CD4-positive, alpha-beta T cell (primary cell): Measurements from ENCODE around the gene TMPRSS3. TPM values are rescaled to one million over a fixed set of nuclear protein-coding genes. Genes with fewer than 3 reads are reported as not detected.

ENCODE experiments used
- ATAC-seq: fragments of 200-7000 bp; cut with Tn5 transposase; one replicate; pipeline ENCODE4 v1.10.0; 2022; ENCODE audit warnings: mild to moderate bottlenecking; ENCODE audit not compliant: poor library complexity
- CTCF ChIA-PET: fragments of 350-600 bp; sonication (Branson Sonifier 250); formaldehyde crosslinking; loops from one replicate; lab custom pipeline; 2021; ENCODE audit warnings: antibody characterized with exemption, inconsistent platforms; lab: Charles Lee
- POLR2A ChIA-PET: fragments of 350-600 bp; sonication (Branson Sonifier 250); formaldehyde crosslinking; loops from one replicate; lab custom pipeline; 2021; ENCODE audit warnings: antibody characterized with exemption, inconsistent platforms; lab: Charles Lee
- DNase-seq, 14 experiments: peaks; one replicate each; pipeline ENCODE4 v3.0.0-alpha.2; 2013 to 2020; ENCODE audit warnings: mixed read lengths in 2 of 14
- H3K27ac ChIP-seq, 2 donors: one replicate each; pipeline versions ENCODE4 v1.5.1 to v1.7.0; 2013; ENCODE audit warnings: low read length in 2 of 2, low read depth in 1 of 2, mild to moderate bottlenecking in 1 of 2
- H3K27me3 ChIP-seq, 2 experiments: 1 replicate in 1 of 2; 2 replicates in 1 of 2; pipeline versions ENCODE4 v1.6.1 to v1.7.0; 2013; ENCODE audit warnings: low read length in 2 of 2, control low read depth in 1 of 2, mild to moderate bottlenecking in 1 of 2, moderate library complexity in 1 of 2; ENCODE audit not compliant: insufficient read depth in 2 of 2, control insufficient read depth in 1 of 2
- H3K36me3 ChIP-seq: one replicate; pipeline ENCODE4 v1.6.1; 2013; ENCODE audit warnings: low read length, control low read depth; ENCODE audit not compliant: insufficient read depth
- H3K4me1 ChIP-seq: one replicate; pipeline ENCODE4 v1.6.1; 2013; ENCODE audit warnings: low read length, control low read depth; ENCODE audit not compliant: insufficient read depth
- H3K4me3 ChIP-seq: one replicate; pipeline ENCODE4 v1.5.1; 2013; ENCODE audit warnings: mild to moderate bottlenecking, low read length, moderate library complexity
- H3K9me3 ChIP-seq, 2 experiments: 1 replicate in 1 of 2; 2 replicates in 1 of 2; pipeline versions ENCODE4 v1.6.1 to v1.7.0; 2013; ENCODE audit warnings: low read length in 2 of 2, mild to moderate bottlenecking in 2 of 2, control low read depth in 1 of 2, moderate library complexity in 1 of 2; ENCODE audit not compliant: control insufficient read depth in 1 of 2, insufficient read depth in 1 of 2
- H3K27ac Mint-ChIP-seq: one replicate; pipeline ENCODE4 v1.8.0; 2020; ENCODE audit warnings: mixed read lengths
- H3K27me3 Mint-ChIP-seq: one replicate; pipeline ENCODE4 v1.8.0; 2021; ENCODE audit warnings: mixed read lengths
- H3K36me3 Mint-ChIP-seq: one replicate; pipeline ENCODE4 v1.8.0; 2021; ENCODE audit warnings: low read depth, mixed read lengths
- H3K4me1 Mint-ChIP-seq: one replicate; pipeline ENCODE4 v1.8.0; 2021; ENCODE audit warnings: low read depth, mixed read lengths
- H3K4me3 Mint-ChIP-seq: one replicate; pipeline ENCODE4 v1.8.0; 2020; ENCODE audit warnings: mild to moderate bottlenecking, mixed read lengths
- H3K9me3 Mint-ChIP-seq: one replicate; pipeline ENCODE4 v1.8.0; 2020; ENCODE audit warnings: mixed read lengths
- intact Hi-C, 2 experiments: fragments of 100-400 bp; cut with DNase I in 1 of 2; cut with micrococcal nuclease in 1 of 2; formaldehyde crosslinking; loops; one replicate each; pipeline versions ENCODE4 v1.15.1 to v1.9.0; 2023 to 2025; cut with DNase I, micrococcal nuclease
- total RNA-seq, 174 experiments: library from RNA in 2 of 174; stranded (reverse) in 2 of 174; gene quantifications; one replicate each; pipeline ENCODE4 v1.2.3 and lab custom pipeline; 2021 to 2026
- TF ChIP-seq, protein P1 (sequence below): fragments of 200-600 bp; IDR thresholded peaks from one replicate; pipeline ENCODE4 v1.8.0; 2022; ENCODE audit warnings: antibody characterized with exemption, mild to moderate bottlenecking

The TMPRSS3 gene
- total RNA-seq, 2 experiments from 2014 or later, result 1.5 TPM

DNA sequence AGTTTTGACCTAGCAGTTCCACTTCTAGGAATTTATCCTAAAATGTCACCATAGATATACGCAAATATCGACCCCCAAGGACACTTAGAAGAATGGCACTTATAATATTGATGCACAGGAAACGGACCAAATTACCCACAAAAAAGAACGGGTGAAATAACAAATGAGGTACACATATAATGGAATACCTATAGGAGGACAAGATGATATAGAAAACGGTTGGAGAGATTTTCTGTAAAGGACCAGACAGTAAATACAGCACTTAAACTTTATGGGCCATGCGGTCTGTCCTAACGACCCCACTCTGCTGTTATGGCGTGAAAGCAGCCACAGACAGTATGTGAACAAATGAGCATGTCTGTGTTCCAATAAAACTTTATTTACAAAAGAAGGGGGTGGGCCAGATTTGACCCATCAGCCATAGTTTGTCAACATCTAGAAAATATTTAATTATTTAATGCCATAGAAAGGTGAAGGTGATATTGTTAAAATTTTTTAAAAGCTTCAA is 2.4 kb downstream of the TMPRSS3 start:
- peaks cover 40% of the 10 kb centered on the region for H3K4me1 ChIP-seq
- ATAC-seq, result peak; percentile 4
- Mint-ChIP-seq H3K4me1 (peaks cover 69% of the 10 kb centered on the region), H3K4me3 (peak overlapping the region; percentile 64), H3K9me3 (no peaks in the 10 kb centered on the region), H3K27ac (peak overlapping the region; percentile 52), H3K36me3 (no peaks in the 10 kb centered on the region), H3K27me3 (no peaks in the 10 kb centered on the region)
- H3K27ac ChIP-seq, result no peak overlapping the region
- TF ChIP-seq, protein P1, sequence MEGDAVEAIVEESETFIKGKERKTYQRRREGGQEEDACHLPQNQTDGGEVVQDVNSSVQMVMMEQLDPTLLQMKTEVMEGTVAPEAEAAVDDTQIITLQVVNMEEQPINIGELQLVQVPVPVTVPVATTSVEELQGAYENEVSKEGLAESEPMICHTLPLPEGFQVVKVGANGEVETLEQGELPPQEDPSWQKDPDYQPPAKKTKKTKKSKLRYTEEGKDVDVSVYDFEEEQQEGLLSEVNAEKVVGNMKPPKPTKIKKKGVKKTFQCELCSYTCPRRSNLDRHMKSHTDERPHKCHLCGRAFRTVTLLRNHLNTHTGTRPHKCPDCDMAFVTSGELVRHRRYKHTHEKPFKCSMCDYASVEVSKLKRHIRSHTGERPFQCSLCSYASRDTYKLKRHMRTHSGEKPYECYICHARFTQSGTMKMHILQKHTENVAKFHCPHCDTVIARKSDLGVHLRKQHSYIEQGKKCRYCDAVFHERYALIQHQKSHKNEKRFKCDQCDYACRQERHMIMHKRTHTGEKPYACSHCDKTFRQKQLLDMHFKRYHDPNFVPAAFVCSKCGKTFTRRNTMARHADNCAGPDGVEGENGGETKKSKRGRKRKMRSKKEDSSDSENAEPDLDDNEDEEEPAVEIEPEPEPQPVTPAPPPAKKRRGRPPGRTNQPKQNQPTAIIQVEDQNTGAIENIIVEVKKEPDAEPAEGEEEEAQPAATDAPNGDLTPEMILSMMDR, result no peak
- intact Hi-C loops, result loop anchor here in 1 of 2 experiments (5.0 kb wide), 1 partner anchor 34 kb away; no protein-coding TSS in a partner anchor
- ChIA-PET POLR2A (interaction anchor here (0.6 to 4.1 kb wide), 11 partner anchors 10 to 135 kb away, joined by 3 to 58 read pairs (median 3); partner anchors contain the start of gene UBASH3A), CTCF (interaction anchor here (1.0 to 1.4 kb wide), 3 partner anchors 12 to 56 kb away, joined by 3 to 6 read pairs (median 4); no protein-coding TSS in a partner anchor)
- H3K27me3 ChIP-seq, result no peaks in the 10 kb centered on the region
- no peaks in the 10 kb centered on the region for H3K9me3 ChIP-seq
- DNase-seq, result no peak
- no peaks in the 10 kb centered on the region for H3K36me3 ChIP-seq
- H3K4me3 ChIP-seq, result peak overlapping the region; percentile 17

DNA sequence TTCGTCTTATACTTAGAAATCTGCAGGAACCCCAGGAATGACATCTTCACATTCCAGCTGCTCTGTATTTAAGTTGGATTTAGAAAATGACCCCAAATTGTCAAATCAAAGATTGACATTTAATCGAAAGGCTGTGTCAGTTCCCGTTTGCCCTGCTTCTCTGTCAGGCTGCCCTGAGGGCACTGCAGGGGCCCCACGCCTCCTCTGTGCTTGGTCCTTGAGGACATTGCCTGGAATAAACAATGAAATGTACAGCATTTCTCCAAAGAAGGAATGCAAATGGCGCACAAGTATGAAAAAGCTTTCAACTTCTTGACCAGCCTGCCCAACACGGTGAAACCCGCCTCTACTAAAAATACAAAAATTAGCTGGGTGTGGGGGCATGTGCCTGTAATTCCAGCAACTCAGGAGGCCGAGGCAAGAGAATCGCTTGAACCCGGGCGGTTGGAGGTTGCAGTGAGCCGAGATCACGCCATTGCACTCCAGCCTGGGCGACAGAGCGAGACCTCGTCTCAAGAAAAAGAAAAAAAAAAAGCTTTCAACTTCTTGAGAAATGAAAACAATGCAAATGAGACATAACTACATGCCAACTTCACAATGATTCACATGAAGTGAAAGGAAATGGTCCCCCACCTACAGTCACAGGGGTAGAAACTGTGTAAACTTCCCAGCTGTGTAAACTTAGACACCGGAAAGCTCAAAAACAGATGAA is 3.0 kb downstream of the TMPRSS3 start:
- no peaks in the 10 kb centered on the region for H3K36me3 ChIP-seq
- no peaks in the 10 kb centered on the region for H3K9me3 ChIP-seq
- Mint-ChIP-seq H3K36me3 (no peaks in the 10 kb centered on the region), H3K9me3 (no peaks in the 10 kb centered on the region), H3K27me3 (no peaks in the 10 kb centered on the region), H3K27ac (peak overlapping the region; percentile 52), H3K4me3 (peak overlapping the region; percentile 64), H3K4me1 (peaks cover 63% of the 10 kb centered on the region)
- ATAC-seq, result peak; percentile 90
- DNase-seq, result peak in 4 of 14 experiments; percentile 53 to 66 (median 58)
- TF ChIP-seq, protein P1, result no peak
- intact Hi-C loops, result loop anchor here in 1 of 2 experiments (5.0 kb wide), 1 partner anchor 34 kb away; no protein-coding TSS in a partner anchor
- H3K27me3 ChIP-seq, result no peaks in the 10 kb centered on the region
- peak overlapping the region; percentile 17 for H3K4me3 ChIP-seq
- H3K4me1 ChIP-seq, result peaks cover 37% of the 10 kb centered on the region
- ChIA-PET CTCF (interaction anchor here (1.0 to 1.6 kb wide), 5 partner anchors 11 to 55 kb away, joined by 3 to 6 read pairs (median 4); no protein-coding TSS in a partner anchor), POLR2A (interaction anchor here (0.6 to 4.1 kb wide), 10 partner anchors 10 to 134 kb away, joined by 3 to 58 read pairs (median 4); partner anchors contain the start of gene UBASH3A)
- no peak overlapping the region for H3K27ac ChIP-seq

DNA sequence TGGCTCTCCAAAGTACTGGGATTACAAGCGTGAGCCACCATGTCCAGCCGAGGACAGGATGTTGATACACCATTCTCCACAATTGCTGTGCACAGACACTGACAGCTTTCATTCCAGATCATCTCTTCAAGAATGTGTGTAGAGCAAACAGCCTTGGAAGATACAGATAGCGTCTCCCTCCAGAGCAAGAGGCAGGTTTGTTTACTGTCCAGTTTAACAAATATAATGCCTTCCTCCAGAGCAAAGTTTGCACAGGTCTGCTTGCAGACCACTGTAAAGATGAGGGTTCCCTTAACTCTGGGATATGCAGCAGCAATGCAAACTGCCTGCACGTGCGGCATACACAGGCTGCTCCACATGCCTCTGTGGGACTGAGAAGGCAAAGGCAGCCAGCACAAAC is 4.6 kb downstream of the TMPRSS3 start:
- Mint-ChIP-seq H3K4me1 (peaks cover 66% of the 10 kb centered on the region), H3K4me3 (no peak overlapping the region), H3K27ac (no peak overlapping the region), H3K27me3 (no peaks in the 10 kb centered on the region), H3K36me3 (no peaks in the 10 kb centered on the region), H3K9me3 (no peaks in the 10 kb centered on the region)
- ChIA-PET CTCF (no interaction called here), POLR2A (no interaction called here)
- Histone ChIP-seq H3K9me3 (no peaks in the 10 kb centered on the region), H3K4me3 (no peak overlapping the region), H3K36me3 (no peaks in the 10 kb centered on the region), H3K27me3 (no peaks in the 10 kb centered on the region), H3K4me1 (peaks cover 35% of the 10 kb centered on the region), H3K27ac (no peak overlapping the region)
- TF ChIP-seq, protein P1, result no peak
- ATAC-seq, result no peak
- intact Hi-C loops, result loop anchor here in 1 of 2 experiments (5.0 kb wide), 1 partner anchor 36 kb away; no protein-coding TSS in a partner anchor
- DNase-seq, result no peak
